Endothelial cell (in vitro differentiated cells): ENCODE data around the gene SPAG17. TPM values are rescaled to one million over a fixed set of nuclear protein-coding genes. Genes with fewer than 3 reads are reported as not detected.

Experiments
- DNase-seq: peaks from one replicate; pipeline ENCODE4 v3.0.0; 2021; ENCODE audit warnings: low spot score
- H3K27ac Mint-ChIP-seq: one replicate; pipeline ENCODE4 v1.8.0; 2021; ENCODE audit warnings: mixed read lengths, inconsistent platforms; ENCODE audit not compliant: unreplicated experiment
- H3K27me3 Mint-ChIP-seq: one replicate; pipeline ENCODE4 v1.8.0; 2021; ENCODE audit warnings: mild to moderate bottlenecking, moderate library complexity, mixed read lengths, inconsistent platforms; ENCODE audit not compliant: unreplicated experiment
- H3K36me3 Mint-ChIP-seq: one replicate; pipeline ENCODE4 v1.8.0; 2021; ENCODE audit warnings: mild to moderate bottlenecking, low read depth, mixed read lengths, inconsistent platforms; ENCODE audit not compliant: unreplicated experiment
- H3K4me1 Mint-ChIP-seq: one replicate; pipeline ENCODE4 v1.8.0; 2021; ENCODE audit warnings: mild to moderate bottlenecking, mixed read lengths, inconsistent platforms; ENCODE audit not compliant: unreplicated experiment
- H3K4me3 Mint-ChIP-seq: one replicate; pipeline ENCODE4 v1.8.0; 2021; ENCODE audit warnings: mild to moderate bottlenecking, mixed read lengths, inconsistent platforms; ENCODE audit not compliant: unreplicated experiment
- H3K9me3 Mint-ChIP-seq: one replicate; pipeline ENCODE4 v1.8.0; 2021; ENCODE audit warnings: mixed read lengths, inconsistent platforms; ENCODE audit not compliant: unreplicated experiment
- CTCF ChIP-seq: fragments of 200-600 bp; sonication (generic); IDR thresholded peaks from one replicate; pipeline ENCODE4 v1.5.0; 2021; ENCODE audit warnings: antibody characterized with exemption; ENCODE audit not compliant: unreplicated experiment
- total RNA-seq: library from RNA; stranded (reverse); fragmentation: NEBNext Ultra II Directional; extraction: Animal tissue kit (Norgen Biotek cat#: 25700); gene quantifications from one replicate; pipeline ENCODE4 v1.2.1, GENCODE V29; 2021; ENCODE audit not compliant: unreplicated experiment

SPAG17 gene
- total RNA-seq, 1 donor from 2014 or later, result 9.5 TPM

GRCh38 chr1:118122234-118123004 is 62.6 kb downstream of the SPAG17 start:
- Mint-ChIP-seq H3K36me3 (no peaks in the 10 kb centered on the region), H3K4me3 (no peak overlapping the region), H3K4me1 (peaks cover 2% of the 10 kb centered on the region), H3K27ac (no peak overlapping the region), H3K27me3 (peaks cover 1% of the 10 kb centered on the region), H3K9me3 (no peaks in the 10 kb centered on the region)
- no peak for DNase-seq
- TF ChIP-seq CTCF, result no peak

DNA sequence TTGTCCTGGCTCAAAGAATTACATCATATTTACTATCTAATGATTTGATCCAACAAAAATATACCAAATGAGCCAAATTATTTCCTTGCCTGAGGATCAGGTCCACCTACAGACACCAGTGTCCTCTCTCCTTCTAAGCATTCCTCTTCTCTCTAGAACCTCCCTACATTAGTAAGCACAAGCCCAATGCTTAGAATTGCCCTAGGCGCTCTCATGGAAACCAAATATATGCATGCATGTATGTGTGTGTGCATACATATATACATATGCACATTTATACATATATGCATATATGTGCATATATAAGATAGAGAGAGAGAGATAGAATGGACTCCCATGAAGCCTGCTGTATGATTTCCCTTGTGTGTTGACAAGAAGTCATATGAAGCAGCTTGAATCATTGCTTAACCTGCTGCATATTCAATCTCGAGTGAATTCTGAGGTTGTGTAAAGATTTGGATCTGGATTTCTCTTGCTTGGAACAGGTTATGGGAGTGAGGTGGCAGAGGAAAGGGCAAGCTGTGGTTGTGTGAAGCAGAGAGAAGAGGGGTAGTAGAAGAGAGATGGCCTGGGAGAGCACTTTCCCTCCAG is 66.1 kb downstream of the SPAG17 start:
- no peak for DNase-seq
- no peak for TF ChIP-seq CTCF
- Mint-ChIP-seq H3K4me1 (peaks cover 11% of the 10 kb centered on the region), H3K4me3 (no peak overlapping the region), H3K27me3 (peaks cover 1% of the 10 kb centered on the region), H3K36me3 (no peaks in the 10 kb centered on the region), H3K9me3 (no peaks in the 10 kb centered on the region), H3K27ac (no peak overlapping the region)

- peaks cover 1% of the 10 kb centered on the region for H3K27me3 Mint-ChIP-seq
- no peak for DNase-seq
- no peaks in the 10 kb centered on the region for H3K9me3 Mint-ChIP-seq
- no peak overlapping the region for H3K4me3 Mint-ChIP-seq
- H3K27ac Mint-ChIP-seq, result no peak overlapping the region
- no peaks in the 10 kb centered on the region for H3K36me3 Mint-ChIP-seq
- peaks cover 11% of the 10 kb centered on the region for H3K4me1 Mint-ChIP-seq
- TF ChIP-seq CTCF, result no peak
Observed at GRCh38 chr1:118118469-118118868, 66.6 kb downstream of the SPAG17 start.

DNA sequence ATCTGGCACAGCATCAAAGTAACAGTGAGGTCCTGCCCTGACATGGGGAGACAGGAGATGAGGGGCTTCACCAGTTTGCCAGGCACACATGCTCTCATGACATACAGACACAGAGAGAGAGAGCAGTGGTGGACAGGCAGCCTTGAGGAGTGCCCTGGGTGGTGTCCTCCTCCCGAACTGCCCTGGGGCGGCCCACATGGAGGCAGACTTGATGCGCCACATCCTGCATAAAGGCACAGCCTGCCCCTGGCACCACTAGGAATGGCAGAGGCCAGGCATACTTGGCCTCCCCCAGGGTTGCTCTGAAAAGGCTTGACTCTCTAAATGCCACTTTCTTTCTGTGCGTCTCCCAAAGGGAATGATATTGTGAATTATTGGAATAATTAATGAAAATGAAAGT is 67.5 kb downstream of the SPAG17 start:
- Mint-ChIP-seq H3K27me3 (peaks cover 1% of the 10 kb centered on the region), H3K9me3 (no peaks in the 10 kb centered on the region), H3K27ac (no peak overlapping the region), H3K4me1 (peaks cover 11% of the 10 kb centered on the region), H3K36me3 (no peaks in the 10 kb centered on the region), H3K4me3 (no peak overlapping the region)
- no peak for TF ChIP-seq CTCF
- no peak for DNase-seq

- TF ChIP-seq CTCF, result no peak
- DNase-seq, result no peak
- Mint-ChIP-seq H3K27ac (no peak overlapping the region), H3K9me3 (no peaks in the 10 kb centered on the region), H3K36me3 (no peaks in the 10 kb centered on the region), H3K27me3 (peaks cover under 1% of the 10 kb centered on the region), H3K4me3 (no peak overlapping the region), H3K4me1 (peaks cover 11% of the 10 kb centered on the region)
Observed at GRCh38 chr1:118116909-118117308, 68.1 kb downstream of the SPAG17 start.
